Gastrocnemius medialis (tissue), 4 donors: ENCODE data around the gene DACT1. TPM values are rescaled to one million over a fixed set of nuclear protein-coding genes. Genes with fewer than 3 reads are reported as not detected.
A peak's percentile ranks its signal among the peaks of the same experiment; 100 is the strongest.
"Not testable (repeated sequence)": the region's sequence is repeated elsewhere in the genome, so short reads cannot be mapped to it uniquely, and the experiment has no call there.

ENCODE experiments used
- ATAC-seq, 2 donors: fragments of 150-250 bp; one replicate each; pipeline ENCODE4 v1.9.1; 2016
- DNase-seq, 2 donors: peaks; one replicate each; pipeline ENCODE4 v3.0.0-alpha.2; 2019
- H3K27ac ChIP-seq, 4 donors: fragments of 200-600 bp; sonication (generic); 1 replicate in 1 of 4; 2 replicates in 3 of 4; pipeline ENCODE4 v1.5.1; 2016 to 2018; ENCODE audit warnings: mild to moderate bottlenecking in 2 of 4, moderate library complexity in 1 of 4
- H3K27me3 ChIP-seq, 3 donors: fragments of 200-600 bp; sonication (generic) in 2 of 3; 1 replicate in 1 of 3; 2 replicates in 2 of 3; pipeline versions ENCODE4 v1.5.1 to v1.6.0; 2016 to 2019; ENCODE audit warnings: mild to moderate bottlenecking in 1 of 3, moderate library complexity in 1 of 3
- H3K36me3 ChIP-seq, 2 donors: fragments of 200-600 bp; sonication (generic) in 1 of 2; one replicate each; pipeline ENCODE4 v1.5.1; 2017 to 2018
- H3K4me1 ChIP-seq, 2 donors: fragments of 200-600 bp; sonication (generic) in 1 of 2; one replicate each; pipeline ENCODE4 v1.5.1; 2016 to 2017; ENCODE audit warnings: mild to moderate bottlenecking in 2 of 2
- H3K4me3 ChIP-seq, 4 donors: fragments of 200-600 bp; sonication (generic) in 3 of 4; 1 replicate in 1 of 4; 2 replicates in 3 of 4; pipeline ENCODE4 v1.5.1; 2016 to 2019; ENCODE audit warnings: mild to moderate bottlenecking in 2 of 4
- H3K9me3 ChIP-seq, 3 donors: fragments of 200-600 bp; sonication (generic) in 2 of 3; 1 replicate in 1 of 3; 2 replicates in 2 of 3; pipeline ENCODE4 v1.5.1; 2016 to 2019
- POLR2A ChIP-seq, 2 donors: fragments of 450-650 bp; IDR thresholded peaks; one replicate each; pipeline ENCODE4 v1.6.1; 2017; ENCODE audit warnings: antibody characterized with exemption in 2 of 2, mild to moderate bottlenecking in 2 of 2, moderate library complexity in 2 of 2
- in situ Hi-C, 4 donors: fragments of 200-750 bp; cut with MboI; loops; one replicate each; pipeline versions ENCODE4 v1.15.0 to v1.8.0; 2017; ENCODE audit warnings: low sequenced_read_pairs in 4 of 4
- intact Hi-C: fragments of 100-400 bp; cut with DNase I; formaldehyde crosslinking; loops from one replicate; pipeline ENCODE4 v1.15.1; 2023; ENCODE audit warnings: low total_unique reads
- total RNA-seq, 4 donors: library from RNA; depleted of rRNA; stranded (reverse); fragments of >200 nt; gene quantifications; one replicate each; pipeline versions ENCODE4 v1.1.0 to v1.2.3, GENCODE V29; 2016
- TF ChIP-seq, protein P1 (sequence below), 5 experiments: fragments of 450-650 bp in 3 of 5; fragments of 200-600 bp in 2 of 5; sonication (generic) in 2 of 5; IDR thresholded peaks in 4 of 5; conservative IDR thresholded peaks in 1 of 5; 1 replicate in 4 of 5; 2 replicates in 1 of 5; pipeline ENCODE4 v1.5.1; 2016 to 2019; ENCODE audit warnings: antibody characterized with exemption in 5 of 5, mild to moderate bottlenecking in 3 of 5, moderate library complexity in 3 of 5

DACT1 gene, protein sequence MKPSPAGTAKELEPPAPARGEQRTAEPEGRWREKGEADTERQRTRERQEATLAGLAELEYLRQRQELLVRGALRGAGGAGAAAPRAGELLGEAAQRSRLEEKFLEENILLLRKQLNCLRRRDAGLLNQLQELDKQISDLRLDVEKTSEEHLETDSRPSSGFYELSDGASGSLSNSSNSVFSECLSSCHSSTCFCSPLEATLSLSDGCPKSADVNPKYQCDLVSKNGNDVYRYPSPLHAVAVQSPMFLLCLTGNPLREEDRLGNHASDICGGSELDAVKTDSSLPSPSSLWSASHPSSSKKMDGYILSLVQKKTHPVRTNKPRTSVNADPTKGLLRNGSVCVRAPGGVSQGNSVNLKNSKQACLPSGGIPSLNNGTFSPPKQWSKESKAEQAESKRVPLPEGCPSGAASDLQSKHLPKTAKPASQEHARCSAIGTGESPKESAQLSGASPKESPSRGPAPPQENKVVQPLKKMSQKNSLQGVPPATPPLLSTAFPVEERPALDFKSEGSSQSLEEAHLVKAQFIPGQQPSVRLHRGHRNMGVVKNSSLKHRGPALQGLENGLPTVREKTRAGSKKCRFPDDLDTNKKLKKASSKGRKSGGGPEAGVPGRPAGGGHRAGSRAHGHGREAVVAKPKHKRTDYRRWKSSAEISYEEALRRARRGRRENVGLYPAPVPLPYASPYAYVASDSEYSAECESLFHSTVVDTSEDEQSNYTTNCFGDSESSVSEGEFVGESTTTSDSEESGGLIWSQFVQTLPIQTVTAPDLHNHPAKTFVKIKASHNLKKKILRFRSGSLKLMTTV
- 1 to 10 TPM in 3 of 4 donors, under 1 TPM in 1; 0.97 to 3.0 (median 1.8) TPM for total RNA-seq

DNA sequence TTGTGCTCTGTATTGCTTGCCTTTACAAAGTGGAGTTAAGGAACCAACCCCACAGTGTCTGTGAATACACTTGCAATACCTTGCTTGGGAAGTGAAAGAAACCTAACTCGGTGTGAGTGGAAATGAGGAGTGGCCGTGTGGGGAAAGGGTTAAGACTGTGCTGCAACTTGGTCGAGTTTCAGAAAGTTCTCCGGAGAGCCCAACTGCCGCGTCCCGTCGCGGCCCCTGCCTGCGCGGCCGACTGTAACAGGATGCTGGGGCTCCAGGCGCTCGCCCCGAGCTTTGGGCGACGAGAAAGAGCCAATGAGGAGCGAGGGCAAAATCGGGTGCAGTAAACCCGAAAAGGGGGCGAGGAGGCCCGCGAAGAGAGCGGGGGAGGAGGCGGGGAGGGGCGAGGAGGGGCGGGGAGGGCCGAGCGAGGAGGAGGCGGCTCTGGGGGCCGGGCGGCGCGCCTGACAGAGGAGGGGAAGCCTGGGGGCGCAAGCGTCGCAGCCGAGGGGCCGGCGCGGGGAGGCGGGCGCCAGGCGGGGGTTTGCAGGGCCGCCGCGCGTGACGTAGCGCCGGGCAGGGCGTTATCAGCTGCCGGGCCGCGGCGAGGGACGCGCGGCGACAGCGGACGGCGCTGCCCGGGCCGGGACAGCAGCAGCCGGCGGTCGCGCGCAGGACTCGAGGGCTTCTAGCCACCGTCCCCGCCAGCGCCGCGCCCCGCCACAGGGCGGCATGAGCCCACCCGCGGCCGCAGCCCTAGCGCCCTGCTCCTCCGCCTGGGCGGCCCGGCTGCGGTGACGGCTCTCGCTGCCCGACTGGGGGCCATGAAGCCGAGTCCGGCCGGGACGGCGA lies at the start of gene DACT1:
Gene DACT1 (plus strand): TSS at position 572 of the 840 bp plus-strand sequence. CDS start 241 bp downstream, at position 813.
- peak; percentile 44 to 54 for ATAC-seq
- in situ Hi-C loops, result loop anchor here in 2 of 4 donors (25.0 kb wide), 1 partner anchor 375 kb away; no protein-coding TSS in a partner anchor

DNA sequence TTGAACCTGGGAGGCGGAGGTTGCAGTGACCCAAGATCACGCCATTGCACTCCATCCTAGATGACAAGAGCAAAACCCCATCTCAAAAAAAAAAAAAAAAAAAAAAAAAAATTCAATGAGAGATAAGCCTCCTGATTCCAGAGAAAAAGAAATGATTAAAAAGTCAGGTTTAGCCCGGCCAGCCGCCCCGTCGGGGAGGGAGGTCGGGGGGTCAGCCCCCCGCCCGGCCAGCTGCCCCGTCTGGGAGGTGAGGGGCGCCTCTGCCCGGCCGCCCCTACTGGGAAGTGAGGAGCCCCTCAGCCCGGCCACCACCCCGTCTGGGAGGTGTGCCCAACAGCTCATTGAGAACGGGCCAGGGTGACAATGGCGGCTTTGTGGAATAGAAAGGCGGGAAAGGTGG lies 49.4 kb upstream of the DACT1 start:
- H3K36me3 ChIP-seq, H3K4me3 ChIP-seq, in situ Hi-C loops, H3K4me1 ChIP-seq, DNase-seq, ATAC-seq, H3K9me3 ChIP-seq, H3K27ac ChIP-seq, H3K27me3 ChIP-seq, intact Hi-C loops: not testable (repeated sequence)

More for the DNA sequence above, at the start of gene DACT1:
- DNase-seq, result peak in 1 of 2 donors; percentile 16
- H3K27ac ChIP-seq, result peak within 1 kb of the TSS; percentile 35 to 69 (median 56)
- intact Hi-C loops, result loop anchor here (5.0 to 10.0 kb wide), 2 partner anchors 185 to 387 kb away; no protein-coding TSS in a partner anchor
- peak within 1 kb of the TSS; percentile 57 to 76 (median 62) for H3K4me3 ChIP-seq
- H3K27me3 ChIP-seq, result no peaks in the 10 kb centered on the region
- H3K36me3 ChIP-seq, result no peaks in the 10 kb centered on the region
- TF ChIP-seq, protein P1, sequence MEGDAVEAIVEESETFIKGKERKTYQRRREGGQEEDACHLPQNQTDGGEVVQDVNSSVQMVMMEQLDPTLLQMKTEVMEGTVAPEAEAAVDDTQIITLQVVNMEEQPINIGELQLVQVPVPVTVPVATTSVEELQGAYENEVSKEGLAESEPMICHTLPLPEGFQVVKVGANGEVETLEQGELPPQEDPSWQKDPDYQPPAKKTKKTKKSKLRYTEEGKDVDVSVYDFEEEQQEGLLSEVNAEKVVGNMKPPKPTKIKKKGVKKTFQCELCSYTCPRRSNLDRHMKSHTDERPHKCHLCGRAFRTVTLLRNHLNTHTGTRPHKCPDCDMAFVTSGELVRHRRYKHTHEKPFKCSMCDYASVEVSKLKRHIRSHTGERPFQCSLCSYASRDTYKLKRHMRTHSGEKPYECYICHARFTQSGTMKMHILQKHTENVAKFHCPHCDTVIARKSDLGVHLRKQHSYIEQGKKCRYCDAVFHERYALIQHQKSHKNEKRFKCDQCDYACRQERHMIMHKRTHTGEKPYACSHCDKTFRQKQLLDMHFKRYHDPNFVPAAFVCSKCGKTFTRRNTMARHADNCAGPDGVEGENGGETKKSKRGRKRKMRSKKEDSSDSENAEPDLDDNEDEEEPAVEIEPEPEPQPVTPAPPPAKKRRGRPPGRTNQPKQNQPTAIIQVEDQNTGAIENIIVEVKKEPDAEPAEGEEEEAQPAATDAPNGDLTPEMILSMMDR (IDR thresholded peaks at IDR 0.05 in 4 of 5, conservative IDR thresholded peaks at IDR 0.05 in 1 of 5), result peak in 1 of 5 experiments; percentile 18
- peak; percentile 11 to 25 for TF ChIP-seq POLR2A (IDR thresholded peaks at IDR 0.05)
- peaks cover 17 to 18% of the 10 kb centered on the region in 2 donors for H3K4me1 ChIP-seq
- no peaks in the 10 kb centered on the region for H3K9me3 ChIP-seq

DNA sequence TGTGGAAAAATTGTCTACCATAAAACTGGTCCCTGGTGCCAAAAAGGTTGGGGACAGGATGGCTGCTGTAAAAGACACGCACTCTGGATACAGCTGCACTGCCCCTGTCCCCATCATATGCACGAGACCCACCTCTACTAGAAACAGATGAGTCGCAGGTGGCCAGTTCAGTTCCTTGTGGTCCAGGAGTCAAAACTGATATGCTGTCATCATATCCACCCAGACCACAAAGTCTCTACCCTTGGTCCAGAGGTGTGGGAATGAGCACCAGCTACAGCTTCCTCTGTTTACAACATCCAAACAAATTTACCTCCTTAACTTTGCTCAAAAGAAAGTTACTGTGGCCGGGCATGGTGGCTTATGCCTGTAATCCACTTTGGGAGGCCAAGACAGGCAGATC lies 43.8 kb upstream of the DACT1 start:
- H3K36me3 ChIP-seq, result no peaks in the 10 kb centered on the region
- intact Hi-C loops, result no loop called here
- H3K9me3 ChIP-seq, result no peaks in the 10 kb centered on the region
- no peaks in the 10 kb centered on the region for H3K27me3 ChIP-seq
- TF ChIP-seq, protein P1 (IDR thresholded peaks at IDR 0.05 in 4 of 5, conservative IDR thresholded peaks at IDR 0.05 in 1 of 5), result no peak
- no peak for TF ChIP-seq POLR2A (IDR thresholded peaks at IDR 0.05)
- no peaks in the 10 kb centered on the region for H3K4me1 ChIP-seq
- ATAC-seq, result no peak
- H3K4me3 ChIP-seq, result no peak overlapping the region
- in situ Hi-C loops, result no loop called here
- DNase-seq, result no peak
- no peak overlapping the region for H3K27ac ChIP-seq

DNA sequence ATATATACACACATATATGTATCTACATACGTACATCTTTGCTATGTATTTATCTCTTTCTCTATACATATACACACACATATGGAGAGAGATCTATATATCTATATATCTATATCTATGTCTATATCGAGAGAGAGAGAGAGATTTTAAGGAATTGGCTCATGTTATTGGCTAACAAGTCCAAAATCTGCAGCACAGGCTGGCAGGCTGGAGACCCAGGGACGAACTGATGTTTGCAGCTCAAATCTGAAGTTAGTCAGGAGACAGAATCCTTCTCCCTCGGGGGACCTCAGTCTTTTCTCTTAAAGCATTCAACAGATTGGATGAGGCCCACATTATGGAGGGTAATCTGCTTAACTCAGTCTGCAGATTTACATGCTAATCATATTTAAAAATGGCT lies 40.7 kb upstream of the DACT1 start:
- ATAC-seq (no peak), DNase-seq (no peak)
- in situ Hi-C loops, result no loop called here
- H3K9me3 ChIP-seq, result no peaks in the 10 kb centered on the region
- H3K4me1 ChIP-seq, result no peaks in the 10 kb centered on the region
- no peaks in the 10 kb centered on the region for H3K36me3 ChIP-seq
- no peaks in the 10 kb centered on the region for H3K27me3 ChIP-seq
- intact Hi-C loops, result no loop called here
- TF ChIP-seq, protein P1 (IDR thresholded peaks at IDR 0.05 in 4 of 5, conservative IDR thresholded peaks at IDR 0.05 in 1 of 5), result no peak
- TF ChIP-seq POLR2A (IDR thresholded peaks at IDR 0.05), result no peak
- no peak overlapping the region for H3K4me3 ChIP-seq
- H3K27ac ChIP-seq, result no peak overlapping the region
